SK-N-SH treated with all-trans-retinoic acid at 6 μM for 48 hours (cell line): ENCODE results near the gene ATP1A3.

Experiments used
- ATAC-seq: fragments of 200-7000 bp; cut with Tn5 transposase; 3 replicates; pipeline ENCODE4 v1.9.1; 2020; ENCODE audit warnings: mild to moderate bottlenecking, moderate library complexity
- ARNTL ChIP-seq: fragments of 450-650 bp; formaldehyde crosslinking; IDR thresholded peaks from 2 replicates; pipeline ENCODE4 v1.5.0; 2020; ENCODE audit warnings: low read depth, mild to moderate bottlenecking, moderate library complexity, borderline replicate concordance
- BACH2 ChIP-seq: fragments of 250-450 bp; sonication (Bioruptor Pico); IDR thresholded peaks from 2 replicates; pipeline ENCODE4 v1.9.0; 2021; ENCODE audit warnings: mild to moderate bottlenecking, borderline replicate concordance
- CSRNP3 ChIP-seq: fragments of 250-450 bp; sonication (Bioruptor Pico); IDR thresholded peaks from 2 replicates; pipeline ENCODE4 v1.5.1; 2021; ENCODE audit warnings: mild to moderate bottlenecking, moderate library complexity
- ESRRG ChIP-seq: fragments of 250-450 bp; sonication (Bioruptor Pico); IDR thresholded peaks from 2 replicates; pipeline ENCODE4 v1.6.1; 2021; ENCODE audit warnings: mild to moderate bottlenecking
- GLIS3 ChIP-seq: fragments of 250-450 bp; sonication (Bioruptor Pico); IDR thresholded peaks from 2 replicates; pipeline ENCODE4 v1.5.0; 2020; ENCODE audit warnings: mild to moderate bottlenecking, moderate library complexity
- OSR1 ChIP-seq: fragments of 250-450 bp; sonication (Bioruptor Pico); IDR thresholded peaks from 2 replicates; pipeline ENCODE4 v1.8.0; 2022; ENCODE audit warnings: moderate library complexity, mild to moderate bottlenecking, inconsistent platforms
- PATZ1 ChIP-seq: fragments of 250-450 bp; sonication (Bioruptor Pico); IDR thresholded peaks from 2 replicates; pipeline ENCODE4 v1.8.0; 2020; ENCODE audit warnings: mild to moderate bottlenecking, moderate library complexity, borderline replicate concordance
- PPARA ChIP-seq: fragments of 250-450 bp; sonication (Bioruptor Pico); IDR thresholded peaks from 2 replicates; pipeline ENCODE4 v1.5.0; 2020; ENCODE audit warnings: mild to moderate bottlenecking, borderline replicate concordance
- SNAI2 ChIP-seq: fragments of 250-450 bp; sonication (Bioruptor Pico); IDR thresholded peaks from 2 replicates; pipeline ENCODE4 v1.5.0; 2020; ENCODE audit warnings: mild to moderate bottlenecking, moderate library complexity
- TCF4 ChIP-seq: fragments of 250-450 bp; sonication (Bioruptor Pico); IDR thresholded peaks from 2 replicates; pipeline ENCODE4 v1.8.0; 2021; ENCODE audit warnings: mild to moderate bottlenecking, moderate library complexity, borderline replicate concordance
- TOX ChIP-seq: fragments of 250-450 bp; sonication (Bioruptor Pico); IDR thresholded peaks from 2 replicates; pipeline ENCODE4 v1.8.0; 2021; ENCODE audit warnings: mild to moderate bottlenecking, moderate library complexity, borderline replicate concordance
- ZC3H10 ChIP-seq: fragments of 250-450 bp; sonication (Bioruptor Pico); IDR thresholded peaks from 2 replicates; pipeline ENCODE4 v1.5.1; 2021; ENCODE audit warnings: mild to moderate bottlenecking, moderate library complexity
- ZFP3 ChIP-seq: fragments of 250-450 bp; sonication (Bioruptor Pico); IDR thresholded peaks from 2 replicates; pipeline ENCODE4 v1.5.0; 2020; ENCODE audit warnings: mild to moderate bottlenecking, moderate library complexity
- ZNF565 ChIP-seq: fragments of 450-650 bp; formaldehyde crosslinking; conservative IDR thresholded peaks from 2 replicates; pipeline ENCODE4 v1.5.0; 2020; ENCODE audit warnings: low read depth, mild to moderate bottlenecking, moderate library complexity
- ZNF70 ChIP-seq: fragments of 450-650 bp; formaldehyde crosslinking; IDR thresholded peaks from 2 replicates; pipeline ENCODE4 v1.5.0; 2020; ENCODE audit warnings: mild to moderate bottlenecking, moderate library complexity
- ZNF8 ChIP-seq: fragments of 450-650 bp; formaldehyde crosslinking; IDR thresholded peaks from 2 replicates; pipeline ENCODE4 v1.5.0; 2020; ENCODE audit warnings: mild to moderate bottlenecking, moderate library complexity
- TF ChIP-seq, protein P1 (sequence below): fragments of 250-450 bp; sonication (Bioruptor Pico); IDR thresholded peaks from 2 replicates; pipeline ENCODE4 v1.8.0; 2021; ENCODE audit warnings: low read depth, mild to moderate bottlenecking, moderate library complexity, borderline replicate concordance
- TF ChIP-seq, protein P2 (sequence below): fragments of 250-450 bp; sonication (Bioruptor Pico); IDR thresholded peaks from 2 replicates; pipeline ENCODE4 v1.5.1; 2020; ENCODE audit warnings: low read depth, mild to moderate bottlenecking, moderate library complexity

Gene ATP1A3

DNA sequence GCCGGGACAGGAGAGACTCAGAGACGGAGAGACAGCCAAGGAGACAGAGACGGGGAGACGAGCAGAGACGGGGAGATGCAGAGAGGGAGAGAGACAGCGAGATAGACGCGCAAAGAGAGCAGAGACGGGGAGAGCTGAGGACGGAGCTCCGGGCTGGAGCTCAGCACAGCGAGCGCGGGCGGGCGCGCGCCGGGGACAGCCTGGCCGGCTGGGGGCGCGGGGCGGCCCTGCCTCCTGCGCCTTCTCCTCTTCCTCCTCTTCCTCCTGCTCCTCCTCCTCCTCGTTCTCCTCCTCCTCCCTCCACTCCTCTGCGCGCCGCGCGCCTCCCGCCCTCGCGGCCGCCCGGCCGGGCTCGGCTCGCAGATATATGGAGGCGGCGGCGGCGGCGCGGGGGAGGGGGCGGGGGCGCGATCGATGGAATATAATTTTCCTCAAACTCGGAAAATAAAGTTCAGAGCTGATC is 65.8 kb downstream of the ATP1A3 start, which contains the start of gene ERFL:
Gene ERFL (minus strand): TSS at position 229 of the 463 bp plus-strand sequence. CDS start 15,530 bp downstream, outside the sequence.
- no peak for TF ChIP-seq TCF4 (CRISPR knock-in tag)
- TF ChIP-seq ZC3H10, result no peak
- TF ChIP-seq, all 23 proteins: peak for 0
- peak; percentile 64 for ATAC-seq

- ATAC-seq, result peak; percentile 9; the same call in 1 of the 3 replicates
- TF ChIP-seq, protein P1, sequence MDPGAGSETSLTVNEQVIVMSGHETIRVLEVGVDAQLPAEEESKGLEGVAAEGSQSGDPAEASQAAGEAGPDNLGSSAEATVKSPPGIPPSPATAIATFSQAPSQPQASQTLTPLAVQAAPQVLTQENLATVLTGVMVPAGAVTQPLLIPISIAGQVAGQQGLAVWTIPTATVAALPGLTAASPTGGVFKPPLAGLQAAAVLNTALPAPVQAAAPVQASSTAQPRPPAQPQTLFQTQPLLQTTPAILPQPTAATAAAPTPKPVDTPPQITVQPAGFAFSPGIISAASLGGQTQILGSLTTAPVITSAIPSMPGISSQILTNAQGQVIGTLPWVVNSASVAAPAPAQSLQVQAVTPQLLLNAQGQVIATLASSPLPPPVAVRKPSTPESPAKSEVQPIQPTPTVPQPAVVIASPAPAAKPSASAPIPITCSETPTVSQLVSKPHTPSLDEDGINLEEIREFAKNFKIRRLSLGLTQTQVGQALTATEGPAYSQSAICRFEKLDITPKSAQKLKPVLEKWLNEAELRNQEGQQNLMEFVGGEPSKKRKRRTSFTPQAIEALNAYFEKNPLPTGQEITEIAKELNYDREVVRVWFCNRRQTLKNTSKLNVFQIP (CRISPR knock-in tag), result no peak
- TF ChIP-seq ESRRG (CRISPR knock-in tag) (no peak), ZNF565 (CRISPR knock-in tag) (no peak), SNAI2 (CRISPR knock-in tag) (no peak)
Measured at GRCh38 chr19:41927497-41928192, 66.4 kb downstream of the ATP1A3 start.

DNA sequence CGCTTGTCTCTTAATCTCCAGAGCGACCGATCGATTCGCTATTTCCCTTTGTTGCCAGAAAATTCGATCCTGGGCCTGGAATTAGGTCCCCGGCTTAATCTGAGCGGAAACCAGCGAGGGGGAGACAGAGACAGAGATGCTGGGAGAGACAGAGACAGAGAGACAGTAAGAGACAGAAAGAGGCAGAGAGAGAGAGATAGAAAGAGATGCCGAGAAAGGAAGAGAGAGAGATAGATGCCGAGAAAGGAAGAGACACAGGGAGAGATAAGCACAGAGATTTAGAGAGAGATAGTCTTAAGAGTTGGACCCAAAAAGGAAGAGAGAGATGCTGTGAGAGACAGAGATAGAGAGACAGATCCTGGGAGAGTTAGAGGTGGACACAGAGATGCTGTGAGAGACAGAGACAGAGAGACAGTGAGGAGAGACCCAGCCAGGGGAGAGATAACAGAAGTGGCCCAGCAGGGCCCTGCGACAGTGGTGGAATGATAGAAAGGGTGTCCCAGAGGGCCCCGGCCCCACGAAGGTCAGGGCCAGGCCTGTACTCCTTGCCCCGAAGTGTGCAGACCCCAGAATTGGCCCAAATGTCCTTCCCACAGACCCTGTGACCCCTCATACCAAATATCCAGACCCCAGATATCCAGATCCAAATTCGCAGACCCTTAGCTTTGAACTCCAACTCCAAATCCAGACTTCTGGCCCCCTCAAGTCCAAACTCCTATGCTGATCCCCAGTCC is 67.1 kb downstream of the ATP1A3 start:
- ATAC-seq, result no peak; the same call in 2 of the 3 replicates
- no peak for TF ChIP-seq ARNTL
- TF ChIP-seq CSRNP3 (CRISPR knock-in tag), result no peak
- TF ChIP-seq ESRRG (CRISPR knock-in tag), result no peak
- no peak for TF ChIP-seq ZFP3 (CRISPR knock-in tag)
- no peak for TF ChIP-seq TCF4 (CRISPR knock-in tag)
- no peak for TF ChIP-seq ZNF565 (CRISPR knock-in tag)
- no peak for TF ChIP-seq ZC3H10
- no peak for TF ChIP-seq ZNF8 (CRISPR knock-in tag)
- no peak for TF ChIP-seq BACH2 (CRISPR knock-in tag)
- TF ChIP-seq, protein P1 (CRISPR knock-in tag), result no peak
- no peak for TF ChIP-seq GLIS3 (CRISPR knock-in tag)
- TF ChIP-seq, protein P2, sequence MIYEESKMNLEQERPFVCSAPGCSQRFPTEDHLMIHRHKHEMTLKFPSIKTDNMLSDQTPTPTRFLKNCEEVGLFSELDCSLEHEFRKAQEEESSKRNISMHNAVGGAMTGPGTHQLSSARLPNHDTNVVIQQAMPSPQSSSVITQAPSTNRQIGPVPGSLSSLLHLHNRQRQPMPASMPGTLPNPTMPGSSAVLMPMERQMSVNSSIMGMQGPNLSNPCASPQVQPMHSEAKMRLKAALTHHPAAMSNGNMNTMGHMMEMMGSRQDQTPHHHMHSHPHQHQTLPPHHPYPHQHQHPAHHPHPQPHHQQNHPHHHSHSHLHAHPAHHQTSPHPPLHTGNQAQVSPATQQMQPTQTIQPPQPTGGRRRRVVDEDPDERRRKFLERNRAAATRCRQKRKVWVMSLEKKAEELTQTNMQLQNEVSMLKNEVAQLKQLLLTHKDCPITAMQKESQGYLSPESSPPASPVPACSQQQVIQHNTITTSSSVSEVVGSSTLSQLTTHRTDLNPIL (CRISPR knock-in tag), result no peak
- TF ChIP-seq PPARA (CRISPR knock-in tag), result no peak
- TF ChIP-seq OSR1 (CRISPR knock-in tag), result no peak
- no peak for TF ChIP-seq TOX

- TF ChIP-seq ZNF8 (CRISPR knock-in tag) (no peak), ZNF70 (CRISPR knock-in tag) (no peak), ARNTL (no peak), PPARA (CRISPR knock-in tag) (no peak), ZNF565 (CRISPR knock-in tag) (no peak), ESRRG (CRISPR knock-in tag) (no peak), BACH2 (CRISPR knock-in tag) (no peak), PATZ1 (CRISPR knock-in tag) (no peak)
- TF ChIP-seq, protein P1 (CRISPR knock-in tag), result no peak
- TF ChIP-seq, protein P2 (CRISPR knock-in tag), result no peak
Measured at GRCh38 chr19:41926028-41926762, 67.8 kb downstream of the ATP1A3 start.

More at GRCh38 chr19:41926028-41926762, 67.8 kb downstream of the ATP1A3 start:
- ATAC-seq, result no peak
